ELR (cell line): ENCODE results near the gene IFITM10.

Experiments
- DNase-seq: peaks from one replicate; pipeline ENCODE4 v3.0.0-alpha.2; 2015; ENCODE audit warnings: low read depth

Gene IFITM10

DNA sequence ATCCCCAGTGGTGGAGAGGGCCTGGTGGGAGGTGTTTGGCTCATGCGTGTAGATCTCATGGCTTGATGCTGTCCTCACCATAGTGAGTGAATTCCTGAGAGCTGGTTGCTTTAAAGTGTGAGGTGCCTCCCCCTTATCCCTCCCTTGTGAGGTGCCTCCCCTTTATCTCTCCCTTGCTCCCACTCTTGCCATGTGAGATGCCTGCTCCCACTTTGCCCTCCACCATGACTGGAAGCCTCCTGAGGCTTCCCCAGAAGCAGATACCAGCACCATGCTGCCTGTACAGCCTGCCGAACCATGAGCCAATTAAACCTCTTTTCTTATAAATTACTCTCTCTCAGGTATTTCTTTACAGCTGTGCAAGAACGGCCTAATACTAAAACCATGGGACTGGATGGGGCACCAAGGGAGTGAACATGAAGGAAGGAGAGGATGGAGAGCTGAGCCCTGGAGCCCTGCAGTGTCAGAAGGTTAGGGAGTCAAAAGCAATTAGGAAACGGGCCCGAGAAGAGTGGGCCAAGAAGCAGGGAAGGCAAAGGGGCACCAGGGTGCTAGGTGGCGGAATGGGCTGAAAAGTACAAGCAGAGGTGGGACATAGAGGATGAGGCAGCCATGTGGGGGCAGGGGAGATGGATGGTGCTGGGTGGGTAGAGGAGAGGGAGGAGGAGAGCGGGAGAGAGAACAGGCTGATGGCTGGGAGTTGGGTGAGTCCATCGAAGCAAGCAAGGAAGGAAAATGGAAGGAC is 9.4 kb downstream of the IFITM10 start:
- DNase-seq, result no peak

- DNase-seq, result no peak
These were observed 10.8 kb downstream of the IFITM10 start for GRCh38 chr11:1739576-1739975.

DNA sequence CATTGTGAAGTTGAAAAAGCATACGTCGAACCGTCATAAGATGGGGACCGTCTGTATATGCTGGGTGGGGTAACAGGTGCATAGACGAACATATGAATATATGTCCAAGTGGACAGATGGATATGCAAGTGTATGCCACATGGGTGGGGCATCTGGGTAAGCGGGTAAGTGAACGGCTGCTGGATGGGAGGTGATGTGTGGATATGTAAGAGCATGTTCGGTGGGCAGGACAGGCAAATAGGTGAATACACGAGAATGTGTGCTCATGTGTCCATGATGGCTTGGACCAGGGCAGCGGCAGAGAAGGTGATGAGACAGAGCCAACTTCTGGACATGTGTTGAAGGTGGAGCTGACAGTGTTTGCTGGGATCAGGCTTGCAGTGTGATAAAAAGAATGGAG is 12.0 kb downstream of the IFITM10 start:
- no peak for DNase-seq

- DNase-seq, result no peak
These were observed 13.2 kb downstream of the IFITM10 start for GRCh38 chr11:1737080-1737757.

DNA sequence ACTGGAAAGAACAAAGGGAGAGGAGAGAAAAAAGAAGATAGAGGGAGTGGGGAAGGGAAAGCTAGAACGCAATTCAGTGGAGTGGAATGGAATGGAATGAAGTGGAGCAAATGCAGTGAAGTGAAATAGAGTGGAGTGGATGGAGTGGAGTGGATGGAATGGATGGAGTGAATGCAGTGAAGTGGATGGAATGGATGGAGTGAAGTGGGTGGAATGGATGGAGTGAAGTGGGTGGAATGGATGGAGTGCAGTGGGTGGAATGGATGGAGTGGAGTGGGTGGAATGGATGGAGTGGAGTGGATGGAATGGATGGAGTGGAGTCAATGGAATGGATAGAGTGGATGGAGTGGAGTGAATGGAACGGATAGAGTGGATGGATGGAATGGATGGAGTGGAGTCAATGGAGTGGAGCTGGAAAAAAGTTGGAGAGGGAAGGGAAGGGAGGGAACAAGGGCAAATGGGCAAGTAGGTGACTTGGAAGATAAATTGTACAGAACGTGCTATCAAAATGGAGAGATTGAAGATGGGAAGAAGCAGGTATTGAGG is 13.9 kb downstream of the IFITM10 start:
- DNase-seq, result no peak

DNA sequence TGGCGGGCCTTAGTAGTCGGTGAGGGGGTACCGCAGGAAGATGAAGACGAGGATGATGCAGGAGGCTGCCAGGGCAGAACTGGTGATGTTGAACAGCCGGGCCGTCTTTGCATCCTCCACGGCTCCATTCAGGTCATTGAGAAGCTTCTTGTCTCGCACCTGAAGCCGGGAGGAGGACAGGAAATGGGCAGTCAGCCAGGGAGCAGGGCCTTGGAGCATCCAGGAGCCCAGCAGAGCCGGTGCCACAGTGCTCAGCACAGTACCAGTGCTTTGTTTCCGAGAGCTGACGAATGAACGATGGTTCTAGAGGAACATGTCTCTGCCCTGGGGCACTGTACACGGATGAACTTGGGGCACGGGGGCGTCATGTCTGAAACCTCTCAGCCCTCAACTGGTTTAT is 15.1 kb downstream of the IFITM10 start:
- no peak for DNase-seq

- no peak for DNase-seq
These were observed 15.7 kb downstream of the IFITM10 start for GRCh38 chr11:1734641-1735081.

- no peak for DNase-seq
These were observed 16.4 kb downstream of the IFITM10 start for GRCh38 chr11:1733716-1734640.

- no peak for DNase-seq
These were observed 17.2 kb downstream of the IFITM10 start for GRCh38 chr11:1733009-1733715.

DNA sequence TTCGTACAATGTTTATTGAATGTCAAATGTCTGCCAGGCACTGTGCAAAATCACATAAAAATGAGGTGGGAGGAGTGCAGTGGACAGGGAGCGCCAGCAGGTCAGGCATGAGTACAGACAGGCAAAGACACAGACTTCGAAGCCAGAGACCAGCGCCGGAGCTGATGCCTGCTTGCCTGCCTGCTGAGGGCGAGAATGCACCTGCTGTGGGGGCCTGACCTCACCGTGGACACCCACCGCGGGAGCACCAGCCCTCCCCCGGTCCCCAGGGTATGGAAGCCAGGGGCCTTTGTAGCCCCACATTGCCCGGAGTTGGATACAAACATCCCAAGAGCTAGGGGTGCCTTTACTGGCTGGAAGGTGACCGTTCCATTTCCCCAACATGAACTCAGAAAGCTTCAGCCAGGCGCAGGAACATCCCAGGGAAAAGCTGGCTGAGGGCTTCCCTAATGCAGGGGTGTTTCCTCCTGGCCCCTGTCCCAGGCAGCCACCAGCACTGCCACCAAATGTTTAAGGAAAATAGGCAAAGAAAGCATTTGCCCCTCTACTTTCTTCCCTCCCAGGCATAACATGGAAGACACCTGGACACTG is 17.9 kb downstream of the IFITM10 start:
- DNase-seq, result no peak

GRCh38 chr11:1731451-1732059 is 18.8 kb downstream of the IFITM10 start:
- no peak for DNase-seq

DNA sequence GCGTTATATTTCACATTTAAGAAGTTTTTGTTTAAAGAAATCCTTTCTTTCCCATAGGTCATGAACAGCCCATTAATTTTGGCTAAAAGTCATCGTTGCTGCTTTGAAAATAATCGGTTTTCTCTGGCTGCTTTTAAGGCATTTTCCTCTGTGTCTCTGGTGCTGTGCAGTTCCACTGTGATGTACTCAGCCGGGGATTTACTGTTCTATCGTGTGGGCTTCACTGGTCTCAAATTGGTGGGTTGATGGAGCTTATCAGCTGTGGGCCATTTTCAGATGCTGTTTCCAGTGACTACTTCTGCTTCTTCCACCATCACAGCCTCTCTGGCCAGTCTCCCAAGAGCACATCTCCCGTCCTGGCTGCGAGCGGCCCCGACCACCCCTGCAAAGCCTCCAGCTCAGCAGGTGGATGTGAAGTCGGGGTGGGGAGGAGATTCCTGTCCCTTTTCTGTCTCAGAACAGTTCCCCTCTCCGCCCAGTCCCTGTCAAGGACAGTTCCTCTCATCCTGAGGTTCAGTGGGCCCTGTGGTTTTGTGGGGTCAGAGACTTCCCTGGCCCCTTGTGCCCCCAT is 20.3 kb downstream of the IFITM10 start:
- DNase-seq, result no peak

DNA sequence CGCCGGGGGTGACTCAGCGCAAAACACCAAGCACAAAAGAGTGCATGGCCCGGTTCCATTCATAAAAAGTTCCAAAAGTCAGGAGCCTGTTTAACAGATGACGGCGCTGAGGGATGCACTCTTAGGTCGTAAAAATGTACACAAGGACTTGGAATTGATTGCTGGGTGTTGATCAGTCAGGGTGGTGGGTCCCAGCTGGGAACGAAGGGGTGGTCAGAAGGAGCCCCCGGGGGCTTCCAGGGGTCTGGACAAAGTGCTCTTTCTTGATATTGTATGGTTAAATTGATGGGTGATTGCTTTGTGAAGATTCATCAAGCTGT is 20.7 kb downstream of the IFITM10 start:
- no peak for DNase-seq

DNA sequence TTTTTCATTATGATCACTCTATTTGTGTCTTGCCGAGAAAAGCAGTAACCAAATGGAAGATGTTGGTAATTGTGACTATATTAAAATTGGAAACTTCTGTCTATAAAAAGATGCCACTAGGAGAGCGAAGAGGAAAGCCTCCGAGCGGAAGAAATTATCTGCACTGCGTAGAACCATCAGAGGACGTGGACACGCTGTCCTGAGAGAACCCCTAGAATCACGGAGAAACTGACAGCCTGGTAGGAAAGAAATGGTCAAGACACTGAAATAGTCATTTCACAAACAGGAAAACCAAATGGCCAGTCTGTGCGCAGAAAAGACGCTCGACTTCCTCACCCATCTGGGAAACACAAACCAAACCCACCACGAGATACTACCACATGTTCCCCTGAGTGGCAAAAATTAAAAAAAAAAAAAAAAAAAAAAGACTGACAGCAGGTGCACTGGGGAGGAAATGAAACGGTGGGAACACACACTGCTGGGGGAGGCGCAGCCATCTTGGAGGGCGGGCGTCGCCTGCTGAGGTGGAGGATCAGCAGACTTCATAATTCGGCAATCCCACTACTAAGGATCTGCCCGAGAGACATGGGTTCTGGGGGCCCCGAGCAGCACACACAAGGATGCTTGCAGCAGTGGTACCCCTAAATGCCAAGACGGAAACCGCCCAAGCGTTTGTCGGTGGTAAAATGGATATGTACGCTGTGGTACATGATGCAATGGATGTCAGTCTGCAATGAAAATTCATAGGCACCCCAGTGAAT is 21.3 kb downstream of the IFITM10 start:
- DNase-seq, result no peak

DNA sequence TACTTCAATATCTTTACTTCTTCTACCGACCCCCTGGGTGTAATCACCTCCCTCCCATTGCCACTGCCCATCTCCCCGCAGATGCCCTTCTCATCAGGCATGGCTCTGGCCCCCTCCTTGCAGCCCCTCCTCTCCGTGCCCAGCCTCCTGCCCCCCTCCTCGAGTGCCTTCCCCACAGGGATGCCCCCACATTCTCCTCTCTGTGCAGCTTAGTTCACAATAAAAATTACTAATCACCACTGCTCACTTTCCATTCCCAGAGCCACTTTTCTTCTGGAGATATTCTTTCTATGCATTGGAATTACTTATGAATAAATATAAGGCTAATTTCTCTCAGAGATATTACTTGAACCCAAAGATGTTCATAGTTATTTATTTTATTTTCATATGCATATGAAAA is 22.1 kb downstream of the IFITM10 start:
- no peak for DNase-seq

GRCh38 chr11:1727861-1728260 is 22.5 kb downstream of the IFITM10 start:
- DNase-seq, result no peak

DNA sequence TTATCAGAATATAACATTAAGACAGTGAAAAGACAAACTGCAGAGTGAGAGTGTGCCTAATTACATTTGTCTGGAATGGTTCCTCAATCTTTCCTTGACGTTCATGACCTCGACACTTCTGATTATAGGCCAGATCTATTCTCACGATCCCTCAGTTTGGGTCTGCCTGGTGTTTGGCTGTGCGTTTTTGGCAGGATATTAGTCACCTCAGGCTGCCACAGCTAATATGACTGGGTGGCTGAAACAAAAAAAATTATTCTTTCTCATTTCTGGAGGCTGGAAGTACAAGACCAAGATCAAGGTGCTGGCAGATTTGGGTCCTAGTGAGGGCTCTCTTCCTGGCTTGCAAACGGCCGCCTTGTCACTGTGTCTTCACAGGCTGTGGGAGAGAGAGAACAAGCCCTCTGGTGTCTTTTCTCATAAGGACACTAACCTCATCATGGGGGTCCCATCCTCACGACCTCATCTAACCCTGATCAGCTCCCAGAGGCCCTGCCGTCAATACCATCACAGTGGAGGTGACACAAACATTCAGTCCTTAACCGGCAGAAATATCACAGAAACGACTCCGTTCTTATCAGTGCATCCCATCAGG is 23.2 kb downstream of the IFITM10 start:
- DNase-seq, result no peak

GRCh38 chr11:1719781-1720180 is 30.6 kb downstream of the IFITM10 start:
- no peak for DNase-seq

- DNase-seq, result no peak
These were observed 32.1 kb downstream of the IFITM10 start for GRCh38 chr11:1718326-1718725.

- DNase-seq, result no peak
These were observed 32.6 kb downstream of the IFITM10 start for GRCh38 chr11:1717745-1718144.
